Activated naive CD4-positive, alpha-beta T cell treated with anti-CD3 and anti-CD28 coated beads for 36 hours (primary cell): ENCODE data around the gene MAP3K20. TPM values are rescaled to one million over a fixed set of nuclear protein-coding genes. Genes with fewer than 3 reads are reported as not detected.
"Not testable (repeated sequence)": the region's sequence is repeated elsewhere in the genome, so short reads cannot be mapped to it uniquely, and the experiment has no call there.

ENCODE experiments used
- CTCF ChIA-PET: fragments of 350-600 bp; sonication (Branson Sonifier 250); formaldehyde crosslinking; loops from one replicate; lab custom pipeline; 2021; ENCODE audit warnings: antibody characterized with exemption; lab: Charles Lee
- DNase-seq: peaks from one replicate; pipeline ENCODE4 v3.0.0-alpha.2; 2020
- H3K27ac Mint-ChIP-seq: one replicate; pipeline ENCODE4 v1.8.0; 2021; ENCODE audit warnings: mild to moderate bottlenecking, mixed read lengths
- H3K27me3 Mint-ChIP-seq: one replicate; pipeline ENCODE4 v1.8.0; 2021; ENCODE audit warnings: low read depth, mixed read lengths
- H3K36me3 Mint-ChIP-seq: one replicate; pipeline ENCODE4 v1.8.0; 2021; ENCODE audit warnings: low read depth, mixed read lengths
- H3K4me1 Mint-ChIP-seq: one replicate; pipeline ENCODE4 v1.8.0; 2021; ENCODE audit warnings: low read depth, mixed read lengths
- H3K4me3 Mint-ChIP-seq: one replicate; pipeline ENCODE4 v1.8.0; 2021; ENCODE audit warnings: mild to moderate bottlenecking, moderate library complexity, mixed read lengths
- H3K9me3 Mint-ChIP-seq: one replicate; pipeline ENCODE4 v1.8.0; 2021; ENCODE audit warnings: mixed read lengths
- intact Hi-C: fragments of 100-400 bp; cut with micrococcal nuclease; formaldehyde crosslinking; loops from one replicate; pipeline ENCODE4 v1.15.1; 2023
- total RNA-seq, 2 experiments: library from RNA; stranded (reverse); gene quantifications; one replicate each; pipeline ENCODE4 v1.2.3, GENCODE V29; 2021

Gene MAP3K20
- total RNA-seq, 2 experiments from 2014 or later: 3.0 to 3.7 TPM

- H3K27me3 Mint-ChIP-seq: peaks cover 3% of the 10 kb centered on the region
- intact Hi-C loops: no loop called here
- H3K36me3 Mint-ChIP-seq: no peaks in the 10 kb centered on the region
- DNase-seq: peak; percentile 17
- peaks cover 5% of the 10 kb centered on the region for H3K9me3 Mint-ChIP-seq
- no peak overlapping the region for H3K27ac Mint-ChIP-seq
- CTCF ChIA-PET: interaction anchor here (0.6 to 0.7 kb wide), 2 partner anchors 121 to 288 kb away, joined by 3 read pairs; no protein-coding TSS in a partner anchor
- H3K4me1 Mint-ChIP-seq: peaks cover 5% of the 10 kb centered on the region
- H3K4me3 Mint-ChIP-seq: no peak overlapping the region
These were observed 212.9 kb downstream of the MAP3K20 start for GRCh38 chr2:173288561-173288960.

GRCh38 chr2:173290046-173290445 lies 214.4 kb downstream of the MAP3K20 start:
- Mint-ChIP-seq H3K4me3 (no peak overlapping the region), H3K36me3 (no peaks in the 10 kb centered on the region), H3K27ac (no peak overlapping the region), H3K27me3 (peaks cover 3% of the 10 kb centered on the region), H3K9me3 (peaks cover 5% of the 10 kb centered on the region), H3K4me1 (peaks cover 5% of the 10 kb centered on the region)
- no peak for DNase-seq
- intact Hi-C loops: no loop called here
- CTCF ChIA-PET: no interaction called here

- H3K4me1 Mint-ChIP-seq: peaks cover 5% of the 10 kb centered on the region
- CTCF ChIA-PET: no interaction called here
- H3K27me3 Mint-ChIP-seq: peaks cover 3% of the 10 kb centered on the region
- intact Hi-C loops: no loop called here
- peaks cover 5% of the 10 kb centered on the region for H3K9me3 Mint-ChIP-seq
- no peak for DNase-seq
- H3K27ac Mint-ChIP-seq: no peak overlapping the region
- H3K4me3 Mint-ChIP-seq: no peak overlapping the region
- H3K36me3 Mint-ChIP-seq: no peaks in the 10 kb centered on the region
These were observed 214.9 kb downstream of the MAP3K20 start for GRCh38 chr2:173290518-173290917.

- Mint-ChIP-seq H3K4me3 (no peak overlapping the region), H3K36me3 (no peaks in the 10 kb centered on the region), H3K27me3 (peaks cover 3% of the 10 kb centered on the region), H3K27ac (no peak overlapping the region), H3K9me3 (peaks cover 7% of the 10 kb centered on the region), H3K4me1 (peaks cover 4% of the 10 kb centered on the region)
- DNase-seq: no peak
- intact Hi-C loops: no loop called here
- CTCF ChIA-PET: no interaction called here
These were observed 215.8 kb downstream of the MAP3K20 start for GRCh38 chr2:173291412-173291811.

- H3K4me1 Mint-ChIP-seq: no peaks in the 10 kb centered on the region
- peaks cover 6% of the 10 kb centered on the region for H3K27me3 Mint-ChIP-seq
These were observed 220.6 kb downstream of the MAP3K20 start for GRCh38 chr2:173296235-173296634.

GRCh38 chr2:173298536-173299097 lies 223.0 kb downstream of the MAP3K20 start:
- no peaks in the 10 kb centered on the region for H3K36me3 Mint-ChIP-seq

More at GRCh38 chr2:173296235-173296634, 220.6 kb downstream of the MAP3K20 start:
- intact Hi-C loops: no loop called here
- no peak for DNase-seq
- CTCF ChIA-PET: no interaction called here
- H3K9me3 Mint-ChIP-seq: peaks cover 26% of the 10 kb centered on the region
- no peak overlapping the region for H3K4me3 Mint-ChIP-seq
- no peak overlapping the region for H3K27ac Mint-ChIP-seq
- H3K36me3 Mint-ChIP-seq: no peaks in the 10 kb centered on the region

GRCh38 chr2:173299764-173300163 lies 224.1 kb downstream of the MAP3K20 start:
- H3K27ac Mint-ChIP-seq: no peak overlapping the region
- no peaks in the 10 kb centered on the region for H3K36me3 Mint-ChIP-seq
- H3K9me3 Mint-ChIP-seq: peaks cover 22% of the 10 kb centered on the region
- no peak overlapping the region for H3K4me3 Mint-ChIP-seq
- intact Hi-C loops: no loop called here
- H3K27me3 Mint-ChIP-seq: peaks cover 4% of the 10 kb centered on the region
- no peaks in the 10 kb centered on the region for H3K4me1 Mint-ChIP-seq
- DNase-seq: no peak
- CTCF ChIA-PET: no interaction called here

More at GRCh38 chr2:173298536-173299097, 223.0 kb downstream of the MAP3K20 start:
- intact Hi-C loops: no loop called here
- H3K9me3 Mint-ChIP-seq: peaks cover 22% of the 10 kb centered on the region
- DNase-seq: no peak
- no peak overlapping the region for H3K4me3 Mint-ChIP-seq
- peaks cover 4% of the 10 kb centered on the region for H3K27me3 Mint-ChIP-seq
- no peaks in the 10 kb centered on the region for H3K4me1 Mint-ChIP-seq
- CTCF ChIA-PET: no interaction called here
- H3K27ac Mint-ChIP-seq: no peak overlapping the region

- Mint-ChIP-seq H3K9me3 (peaks cover 22% of the 10 kb centered on the region), H3K4me1 (no peaks in the 10 kb centered on the region), H3K36me3 (no peaks in the 10 kb centered on the region), H3K27ac (no peak overlapping the region), H3K4me3 (no peak overlapping the region), H3K27me3 (peaks cover 4% of the 10 kb centered on the region)
- intact Hi-C loops: no loop called here
- no peak for DNase-seq
- CTCF ChIA-PET: no interaction called here
These were observed 224.8 kb downstream of the MAP3K20 start for GRCh38 chr2:173300458-173300857.

GRCh38 chr2:173301549-173301948 lies 225.9 kb downstream of the MAP3K20 start:
- DNase-seq, intact Hi-C loops, CTCF ChIA-PET, H3K36me3 Mint-ChIP-seq, H3K27me3 Mint-ChIP-seq, H3K4me3 Mint-ChIP-seq, H3K27ac Mint-ChIP-seq, H3K4me1 Mint-ChIP-seq: not testable (repeated sequence)
- H3K9me3 Mint-ChIP-seq: peaks cover 19% of the 10 kb centered on the region

GRCh38 chr2:173305303-173305702 lies 229.7 kb downstream of the MAP3K20 start:
- H3K36me3 Mint-ChIP-seq: no peaks in the 10 kb centered on the region
- H3K27me3 Mint-ChIP-seq: peaks cover 2% of the 10 kb centered on the region
- DNase-seq: no peak
- no peak overlapping the region for H3K27ac Mint-ChIP-seq
- H3K4me3 Mint-ChIP-seq: no peak overlapping the region
- intact Hi-C loops: no loop called here
- peaks cover 3% of the 10 kb centered on the region for H3K9me3 Mint-ChIP-seq
- H3K4me1 Mint-ChIP-seq: no peaks in the 10 kb centered on the region
- CTCF ChIA-PET: interaction anchor here (0.6 kb wide), 1 partner anchor 68 kb away, joined by 3 read pairs; no protein-coding TSS in a partner anchor

- no peaks in the 10 kb centered on the region for H3K9me3 Mint-ChIP-seq
- H3K4me3 Mint-ChIP-seq: no peak overlapping the region
- H3K27ac Mint-ChIP-seq: no peak overlapping the region
- intact Hi-C loops: no loop called here
- DNase-seq: no peak
- H3K27me3 Mint-ChIP-seq: no peaks in the 10 kb centered on the region
- CTCF ChIA-PET: no interaction called here
- no peaks in the 10 kb centered on the region for H3K36me3 Mint-ChIP-seq
- H3K4me1 Mint-ChIP-seq: no peaks in the 10 kb centered on the region
These were observed 231.6 kb downstream of the MAP3K20 start for GRCh38 chr2:173307293-173307692.

GRCh38 chr2:173309370-173309769 lies 233.7 kb downstream of the MAP3K20 start:
- DNase-seq, H3K4me1 Mint-ChIP-seq, CTCF ChIA-PET, H3K4me3 Mint-ChIP-seq, H3K9me3 Mint-ChIP-seq, intact Hi-C loops, H3K27me3 Mint-ChIP-seq, H3K36me3 Mint-ChIP-seq, H3K27ac Mint-ChIP-seq: not testable (repeated sequence)

- intact Hi-C loops: no loop called here
- Mint-ChIP-seq H3K36me3 (no peaks in the 10 kb centered on the region), H3K27ac (no peak overlapping the region), H3K9me3 (no peaks in the 10 kb centered on the region), H3K27me3 (no peaks in the 10 kb centered on the region), H3K4me1 (no peaks in the 10 kb centered on the region), H3K4me3 (no peak overlapping the region)
- DNase-seq: no peak
- CTCF ChIA-PET: no interaction called here
These were observed 236.4 kb downstream of the MAP3K20 start for GRCh38 chr2:173311844-173312606.
